Activated CD4-positive, alpha-beta T cell treated with anti-CD3 and anti-CD28 coated beads for 36 hours (primary cell): ENCODE data around the gene ADAMTS9. TPM values are rescaled to one million over a fixed set of nuclear protein-coding genes. Genes with fewer than 3 reads are reported as not detected.

Experiments used
- ATAC-seq: fragments of 200-7000 bp; cut with Tn5 transposase; one replicate; pipeline ENCODE4 v1.10.0; 2021; ENCODE audit warnings: mild to moderate bottlenecking, moderate library complexity
- CTCF ChIA-PET: fragments of 350-600 bp; sonication (Branson Sonifier 250); formaldehyde crosslinking; loops from one replicate; lab custom pipeline; 2021; ENCODE audit warnings: antibody characterized with exemption; lab: Charles Lee
- POLR2A ChIA-PET: fragments of 350-600 bp; sonication (Branson Sonifier 250); formaldehyde crosslinking; loops from one replicate; lab custom pipeline; 2021; ENCODE audit warnings: antibody characterized with exemption, inconsistent platforms; lab: Charles Lee
- DNase-seq: peaks from one replicate; pipeline ENCODE4 v3.0.0-alpha.2; 2020
- H3K27ac Mint-ChIP-seq: one replicate; pipeline ENCODE4 v1.8.0; 2021; ENCODE audit warnings: mixed read lengths
- H3K27me3 Mint-ChIP-seq: one replicate; pipeline ENCODE4 v1.8.0; 2021; ENCODE audit warnings: mixed read lengths
- H3K36me3 Mint-ChIP-seq: one replicate; pipeline ENCODE4 v1.8.0; 2021; ENCODE audit warnings: low read depth, mixed read lengths
- H3K4me1 Mint-ChIP-seq: one replicate; pipeline ENCODE4 v1.8.0; 2021; ENCODE audit warnings: mixed read lengths
- H3K4me3 Mint-ChIP-seq: one replicate; pipeline ENCODE4 v1.8.0; 2021; ENCODE audit warnings: mild to moderate bottlenecking, moderate library complexity, mixed read lengths
- H3K9me3 Mint-ChIP-seq: one replicate; pipeline ENCODE4 v1.8.0; 2021; ENCODE audit warnings: low read depth, mixed read lengths
- intact Hi-C, 2 experiments: fragments of 100-400 bp; cut with DNase I in 1 of 2; cut with micrococcal nuclease in 1 of 2; formaldehyde crosslinking; loops; one replicate each; pipeline versions ENCODE4 v1.14.2 to v1.15.1; 2022 to 2024; cut with DNase I, micrococcal nuclease
- total RNA-seq, 2 experiments: library from RNA; stranded (reverse); gene quantifications; one replicate each; pipeline ENCODE4 v1.2.3, GENCODE V29; 2021

ADAMTS9 gene
- total RNA-seq, 2 experiments from 2014 or later: not detected

GRCh38 chr3:64715211-64715982 lies 27.6 kb upstream of the ADAMTS9 start:
- H3K4me3 Mint-ChIP-seq: no peak overlapping the region
- no peaks in the 10 kb centered on the region for H3K9me3 Mint-ChIP-seq
- ChIA-PET POLR2A (no interaction called here), CTCF (interaction anchor here (0.7 to 1.0 kb wide), 2 partner anchors 12 to 201 kb away, joined by 3 read pairs; no protein-coding TSS in a partner anchor)
- intact Hi-C loops: no loop called here
- H3K27ac Mint-ChIP-seq: no peak overlapping the region
- no peaks in the 10 kb centered on the region for H3K4me1 Mint-ChIP-seq
- H3K36me3 Mint-ChIP-seq: no peaks in the 10 kb centered on the region
- H3K27me3 Mint-ChIP-seq: no peaks in the 10 kb centered on the region
- DNase-seq (no peak), ATAC-seq (no peak)

GRCh38 chr3:64708456-64708855 lies 20.7 kb upstream of the ADAMTS9 start:
- POLR2A ChIA-PET: no interaction called here
- CTCF ChIA-PET: no interaction called here
- Mint-ChIP-seq H3K27ac (no peak overlapping the region), H3K27me3 (no peaks in the 10 kb centered on the region), H3K4me1 (no peaks in the 10 kb centered on the region), H3K9me3 (peaks cover 5% of the 10 kb centered on the region), H3K4me3 (no peak overlapping the region), H3K36me3 (no peaks in the 10 kb centered on the region)
- intact Hi-C loops: no loop called here
- no peak for ATAC-seq
- no peak for DNase-seq

DNA sequence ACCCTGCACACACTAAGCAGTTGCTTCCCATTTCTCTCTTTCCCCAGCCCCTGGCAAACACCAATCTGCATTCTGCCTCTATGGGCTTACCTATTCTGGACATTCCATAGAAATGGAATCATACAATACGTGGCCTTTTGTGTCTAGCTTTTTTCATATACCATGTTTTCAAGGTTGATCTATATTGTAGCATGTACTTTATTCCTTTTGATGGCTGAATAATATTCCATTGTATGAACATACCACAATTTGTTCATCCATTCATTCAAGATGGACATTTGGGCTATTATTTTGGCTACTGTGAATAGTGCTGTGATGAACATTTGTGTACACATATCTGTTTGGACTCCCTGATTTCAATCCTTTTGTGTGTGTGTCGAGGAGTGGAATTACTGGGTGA lies 18.1 kb upstream of the ADAMTS9 start:
- ChIA-PET POLR2A (no interaction called here), CTCF (no interaction called here)
- intact Hi-C loops: no loop called here
- Mint-ChIP-seq H3K36me3 (no peaks in the 10 kb centered on the region), H3K4me1 (no peaks in the 10 kb centered on the region), H3K4me3 (no peak overlapping the region), H3K9me3 (peaks cover 5% of the 10 kb centered on the region), H3K27ac (no peak overlapping the region), H3K27me3 (no peaks in the 10 kb centered on the region)
- ATAC-seq: no peak
- DNase-seq: no peak

- ATAC-seq (no peak), DNase-seq (no peak)
- CTCF ChIA-PET: no interaction called here
- Mint-ChIP-seq H3K36me3 (no peaks in the 10 kb centered on the region), H3K9me3 (peaks cover 2% of the 10 kb centered on the region), H3K4me1 (no peaks in the 10 kb centered on the region), H3K27ac (no peak overlapping the region), H3K27me3 (no peaks in the 10 kb centered on the region), H3K4me3 (no peak overlapping the region)
- POLR2A ChIA-PET: no interaction called here
- intact Hi-C loops: no loop called here
Observed at GRCh38 chr3:64696896-64697295, 9.1 kb upstream of the ADAMTS9 start.

GRCh38 chr3:64694114-64694513 lies 6.3 kb upstream of the ADAMTS9 start:
- Mint-ChIP-seq H3K36me3 (no peaks in the 10 kb centered on the region), H3K9me3 (peaks cover 2% of the 10 kb centered on the region), H3K27ac (no peak overlapping the region), H3K4me1 (no peaks in the 10 kb centered on the region), H3K4me3 (no peak overlapping the region), H3K27me3 (peaks cover 8% of the 10 kb centered on the region)
- ChIA-PET POLR2A (no interaction called here), CTCF (no interaction called here)
- intact Hi-C loops: no loop called here
- DNase-seq: no peak
- no peak for ATAC-seq

GRCh38 chr3:64693031-64693430 lies 5.2 kb upstream of the ADAMTS9 start:
- Mint-ChIP-seq H3K4me3 (no peak overlapping the region), H3K27me3 (peaks cover 17% of the 10 kb centered on the region), H3K4me1 (peaks cover 3% of the 10 kb centered on the region)

DNA sequence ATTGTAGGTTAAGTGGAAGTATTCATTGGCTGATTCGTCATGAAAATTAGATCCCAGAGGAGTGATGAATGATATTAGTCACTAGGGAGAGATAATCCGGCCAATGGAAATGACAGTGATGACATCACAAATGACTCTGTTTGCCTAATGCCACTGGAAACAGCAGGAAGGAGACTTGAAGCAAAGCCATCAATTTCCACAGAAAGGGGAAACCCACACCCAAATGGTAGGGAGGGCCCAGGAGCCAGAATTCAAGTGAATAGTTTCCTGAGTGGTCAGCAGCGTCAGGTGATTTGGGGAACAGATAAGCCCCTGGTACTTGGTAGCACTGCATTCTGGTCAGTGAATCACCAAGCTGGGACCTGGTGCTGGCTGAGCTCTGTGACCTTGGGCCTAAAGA lies 3.3 kb upstream of the ADAMTS9 start:
- Mint-ChIP-seq H3K27ac (no peak overlapping the region), H3K36me3 (no peaks in the 10 kb centered on the region), H3K4me3 (no peak overlapping the region), H3K9me3 (no peaks in the 10 kb centered on the region), H3K27me3 (peaks cover 29% of the 10 kb centered on the region), H3K4me1 (peaks cover 3% of the 10 kb centered on the region)
- intact Hi-C loops: no loop called here
- DNase-seq: no peak
- ATAC-seq: no peak
- CTCF ChIA-PET: no interaction called here
- POLR2A ChIA-PET: no interaction called here

More at GRCh38 chr3:64693031-64693430, 5.2 kb upstream of the ADAMTS9 start:
- DNase-seq (no peak), ATAC-seq (no peak)
- CTCF ChIA-PET: no interaction called here
- Mint-ChIP-seq H3K36me3 (no peaks in the 10 kb centered on the region), H3K9me3 (peaks cover 2% of the 10 kb centered on the region), H3K27ac (no peak overlapping the region)
- intact Hi-C loops: no loop called here
- POLR2A ChIA-PET: no interaction called here

DNA sequence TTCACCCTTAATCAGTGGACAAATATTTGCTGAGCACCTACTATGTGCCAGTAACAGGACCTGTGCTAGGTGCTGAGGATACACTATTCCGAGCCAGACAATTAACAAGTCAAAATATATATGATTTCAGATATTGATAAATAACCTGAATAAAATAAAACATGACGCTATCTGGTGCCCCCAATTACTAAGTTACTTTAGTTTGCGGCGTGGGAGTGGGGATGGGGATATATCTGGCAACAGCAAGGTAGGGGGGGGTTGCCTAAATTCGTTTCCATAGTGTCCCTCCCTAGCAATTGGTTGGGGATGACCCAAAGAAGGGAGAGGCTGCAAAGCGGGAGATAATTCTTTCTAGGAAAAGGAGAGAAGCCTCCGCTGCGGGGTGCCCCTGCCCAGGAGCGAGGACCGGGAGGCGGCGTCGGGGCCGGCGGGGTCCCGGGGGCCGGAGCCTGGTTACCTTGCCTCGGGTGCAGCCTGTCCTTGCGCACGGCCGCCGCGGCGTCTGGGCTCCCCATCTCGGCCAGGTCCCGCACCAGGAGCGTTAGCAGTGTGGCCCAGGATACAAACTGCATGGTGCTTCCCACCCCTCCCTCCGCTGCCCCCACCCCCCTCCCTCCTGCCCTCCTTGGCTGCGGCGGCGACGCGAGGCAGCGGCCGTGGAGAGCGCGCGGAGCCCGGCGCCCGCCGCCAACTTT lies 567 bp downstream of the ADAMTS9 start:
- POLR2A ChIA-PET: no interaction called here
- intact Hi-C loops: no loop called here
- H3K27ac Mint-ChIP-seq: no peak overlapping the region
- no peak overlapping the region for H3K4me3 Mint-ChIP-seq
- CTCF ChIA-PET: no interaction called here
- H3K9me3 Mint-ChIP-seq: no peaks in the 10 kb centered on the region
- peaks cover 3% of the 10 kb centered on the region for H3K4me1 Mint-ChIP-seq
- H3K36me3 Mint-ChIP-seq: no peaks in the 10 kb centered on the region
- H3K27me3 Mint-ChIP-seq: peaks cover 49% of the 10 kb centered on the region
- DNase-seq: no peak
- ATAC-seq: no peak

DNA sequence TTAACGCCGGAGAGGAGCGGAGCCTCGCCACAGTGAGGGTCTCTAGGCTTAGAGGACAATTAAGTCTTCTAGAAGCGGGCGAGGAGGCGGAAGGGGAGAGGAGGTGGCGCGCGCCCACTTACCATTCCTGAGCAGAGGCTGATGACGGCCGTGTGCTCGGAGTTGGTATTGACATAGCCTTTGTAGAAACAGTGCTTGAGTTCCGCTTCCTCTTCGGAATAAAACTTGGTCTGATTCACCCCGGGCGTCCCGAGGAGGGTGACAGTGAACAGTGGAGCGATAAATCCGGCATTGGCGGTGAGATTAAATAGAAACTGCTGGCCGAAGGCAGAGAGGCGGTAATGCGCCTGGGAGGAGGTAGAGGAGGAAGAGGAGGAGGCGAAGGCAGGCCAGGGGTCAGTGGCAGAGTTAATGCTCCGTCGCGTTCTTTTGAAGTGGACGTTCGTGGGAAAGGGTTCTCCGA lies 1.3 kb downstream of the ADAMTS9 start:
- ChIA-PET POLR2A (no interaction called here), CTCF (no interaction called here)
- Mint-ChIP-seq H3K4me3 (no peak overlapping the region), H3K36me3 (no peaks in the 10 kb centered on the region), H3K27ac (no peak overlapping the region), H3K4me1 (peaks cover 3% of the 10 kb centered on the region), H3K9me3 (no peaks in the 10 kb centered on the region), H3K27me3 (peaks cover 49% of the 10 kb centered on the region)
- intact Hi-C loops: no loop called here
- DNase-seq: no peak
- ATAC-seq: no peak

- Mint-ChIP-seq H3K9me3 (no peaks in the 10 kb centered on the region), H3K27me3 (peaks cover 47% of the 10 kb centered on the region), H3K4me1 (peaks cover 3% of the 10 kb centered on the region), H3K27ac (no peak overlapping the region), H3K4me3 (no peak overlapping the region), H3K36me3 (no peaks in the 10 kb centered on the region)
- intact Hi-C loops: no loop called here
- ATAC-seq (peak; percentile 26), DNase-seq (peak; percentile 11)
- CTCF ChIA-PET: no interaction called here
- POLR2A ChIA-PET: no interaction called here
Observed at GRCh38 chr3:64685800-64686445, 1.9 kb downstream of the ADAMTS9 start.

DNA sequence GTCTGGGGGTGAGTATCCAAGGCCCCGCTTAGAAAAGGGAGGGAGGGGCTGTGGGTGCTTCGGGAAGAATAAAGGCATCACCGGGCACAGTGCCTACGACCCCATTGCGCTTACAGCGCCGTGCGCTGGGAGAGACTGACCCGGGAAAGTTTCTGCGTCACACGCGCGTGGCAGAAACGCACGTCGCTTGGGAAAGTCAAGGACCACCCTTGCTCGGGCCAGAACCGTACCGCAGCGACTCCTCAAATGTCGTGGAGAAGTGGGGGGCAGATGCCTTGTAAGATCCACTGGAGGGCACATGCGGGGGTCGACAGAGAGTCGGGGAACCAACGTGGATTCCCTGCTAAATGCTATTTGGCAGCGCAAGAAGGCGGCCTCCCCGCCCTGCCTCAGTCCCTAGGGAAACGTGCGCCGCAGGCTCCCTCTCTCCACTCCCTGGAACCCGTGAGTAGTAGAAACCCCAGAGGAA lies 2.4 kb downstream of the ADAMTS9 start:
- intact Hi-C loops: no loop called here
- H3K4me3 Mint-ChIP-seq: no peak overlapping the region
- POLR2A ChIA-PET: no interaction called here
- peaks cover 43% of the 10 kb centered on the region for H3K27me3 Mint-ChIP-seq
- no peak overlapping the region for H3K27ac Mint-ChIP-seq
- DNase-seq: no peak
- peaks cover 3% of the 10 kb centered on the region for H3K4me1 Mint-ChIP-seq
- no peaks in the 10 kb centered on the region for H3K9me3 Mint-ChIP-seq
- no peak for ATAC-seq
- CTCF ChIA-PET: no interaction called here
- no peaks in the 10 kb centered on the region for H3K36me3 Mint-ChIP-seq
